Pancreas (tissue), 10 donors: ENCODE measurements around the gene SAMD14. TPM values are rescaled to one million over a fixed set of nuclear protein-coding genes. Genes with fewer than 3 reads are reported as not detected.

Source experiments
- ATAC-seq, 4 donors: fragments of 200-7000 bp; cut with Tn5 transposase; one replicate each; pipeline versions ENCODE4 v1.8.0 to v1.9.1; 2020; ENCODE audit warnings: mild to moderate bottlenecking in 4 of 4, moderate library complexity in 4 of 4
- DNase-seq, 6 donors: peaks; one replicate each; pipeline ENCODE4 v3.0.0-alpha.2; 2020
- FAIRE-seq: peaks from 2 replicates; lab custom pipeline; 2012; peaks lifted over from hg19 to GRCh38; lab: Jason Lieb, UNC
- H3K27ac ChIP-seq, 4 donors: fragments of 200-600 bp; sonication (generic); 1 replicate in 3 of 4; 2 replicates in 1 of 4; pipeline versions ENCODE4 v1.5.0 to v1.8.0; 2020
- H3K27me3 ChIP-seq, 4 donors: fragments of 200-600 bp; one replicate each; pipeline ENCODE4 v1.8.0; 2021
- H3K36me3 ChIP-seq, 3 donors: fragments of 200-600 bp; sonication (generic) in 1 of 3; one replicate each; pipeline versions ENCODE4 v1.5.0 to v1.8.0; 2020 to 2021
- H3K4me1 ChIP-seq, 3 donors: fragments of 200-600 bp; one replicate each; pipeline ENCODE4 v1.8.0; 2021
- H3K4me3 ChIP-seq, 4 donors: fragments of 200-600 bp; sonication (generic) in 2 of 4; one replicate each; pipeline versions ENCODE4 v1.5.0 to v1.8.0; 2020 to 2021
- H3K9me3 ChIP-seq, 4 donors: fragments of 200-600 bp; one replicate each; pipeline ENCODE4 v1.8.0; 2021
- WGBS, 2 donors: extraction: QIAGEN DNeasy Blood & Tissue Kit; methylation state at CpG; one replicate each; pipeline ENCODE4 v1.1.7; 2013; 5-methylcytosine and 5-hydroxymethylcytosine counted together
- intact Hi-C, 3 donors: fragments of 100-400 bp; cut with DNase I; formaldehyde crosslinking; loops; one replicate each; pipeline versions ENCODE4 v1.11.1 to v1.14.2; 2022
- polyA plus RNA-seq, 2 donors: library from polyadenylated mRNA; stranded (reverse); fragments of 200-250 nt; gene quantifications; one replicate each; pipeline ENCODE4 v1.2.3, GENCODE V29; 2013
- total RNA-seq, 6 donors: library from RNA; stranded (reverse); fragmentation: NEBNext Ultra II Directional in 4 of 6; extraction: Animal tissue kit (Norgen Biotek cat#: 25700) in 4 of 6; gene quantifications; one replicate each; pipeline versions ENCODE4 v1.2.1 to v1.2.4, GENCODE V29; 2021 to 2023
- TF ChIP-seq, protein P1 (sequence below), 4 donors: fragments of 200-600 bp; sonication (generic) in 3 of 4; IDR thresholded peaks; one replicate each; pipeline versions ENCODE4 v1.5.0 to v1.8.0; 2021; ENCODE audit warnings: antibody characterized with exemption in 4 of 4
- donor health status: healthy with polysubstance abuse.
- donor health status: DM: no; HTN: no; CAD: no; lungs with moderate emphysema.
- donor health status: DM: no; HTN: no; CAD: no.
- donor health status: control.
- donor health status: control.
- donor health status: Bipolar disorder and iron deficiency.
- donor health status: DM: yes; HTN: yes; CAD: no.
- donor health status: DM: no; HTN: no; CAD: no.
- donor health status: DM: no; HTN: no; CAD: no.
- donor health status: DM: yes; HTN: yes; CAD: no.

The SAMD14 gene
- total and polyA plus RNA-seq, 8 donors, result 0.09 to 1.3 (median 0.61) TPM

DNA sequence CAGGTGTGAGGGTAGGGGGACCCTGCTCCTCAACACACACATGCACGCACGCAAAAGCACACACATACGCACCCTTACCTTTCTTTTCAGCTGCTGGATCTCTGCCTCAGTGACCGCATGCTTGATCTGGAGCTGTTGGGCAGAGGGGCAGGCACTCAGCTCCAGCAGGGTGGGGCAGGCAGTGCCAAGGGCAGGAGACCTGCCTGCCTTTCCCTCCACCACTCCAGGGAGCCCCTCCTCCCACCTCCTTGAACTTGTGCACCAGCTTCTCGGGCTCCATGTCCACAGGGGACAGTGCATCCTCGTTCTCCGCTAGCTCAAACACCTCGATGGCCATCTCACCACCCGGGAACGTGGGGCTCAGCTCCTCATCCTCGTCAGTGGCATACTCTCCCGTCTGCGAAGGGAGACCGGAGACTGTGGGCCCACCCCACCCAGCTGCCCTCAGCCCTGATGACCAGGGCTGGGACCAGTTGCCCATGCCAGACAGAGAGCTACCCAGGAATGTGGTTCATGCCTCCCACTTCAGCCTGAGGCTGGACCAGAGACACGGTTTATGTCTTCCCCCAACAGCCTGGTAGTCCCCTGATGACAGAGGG is 9.3 kb upstream of the SAMD14 start:
- Histone ChIP-seq H3K36me3 (peaks cover 0 to 44% (median 28%) of the 10 kb centered on the region in 3 donors), H3K27me3 (no peaks in the 10 kb centered on the region), H3K4me3 (no peak overlapping the region), H3K9me3 (no peaks in the 10 kb centered on the region), H3K4me1 (no peaks in the 10 kb centered on the region), H3K27ac (no peak overlapping the region)
- DNase-seq (no peak), ATAC-seq (no peak), FAIRE-seq (no peak)
- WGBS, 2 donors, result 86 to 92% methylated on average over 15 of the region's 15 CpGs
- intact Hi-C loops, result no loop called here
- TF ChIP-seq, protein P1, sequence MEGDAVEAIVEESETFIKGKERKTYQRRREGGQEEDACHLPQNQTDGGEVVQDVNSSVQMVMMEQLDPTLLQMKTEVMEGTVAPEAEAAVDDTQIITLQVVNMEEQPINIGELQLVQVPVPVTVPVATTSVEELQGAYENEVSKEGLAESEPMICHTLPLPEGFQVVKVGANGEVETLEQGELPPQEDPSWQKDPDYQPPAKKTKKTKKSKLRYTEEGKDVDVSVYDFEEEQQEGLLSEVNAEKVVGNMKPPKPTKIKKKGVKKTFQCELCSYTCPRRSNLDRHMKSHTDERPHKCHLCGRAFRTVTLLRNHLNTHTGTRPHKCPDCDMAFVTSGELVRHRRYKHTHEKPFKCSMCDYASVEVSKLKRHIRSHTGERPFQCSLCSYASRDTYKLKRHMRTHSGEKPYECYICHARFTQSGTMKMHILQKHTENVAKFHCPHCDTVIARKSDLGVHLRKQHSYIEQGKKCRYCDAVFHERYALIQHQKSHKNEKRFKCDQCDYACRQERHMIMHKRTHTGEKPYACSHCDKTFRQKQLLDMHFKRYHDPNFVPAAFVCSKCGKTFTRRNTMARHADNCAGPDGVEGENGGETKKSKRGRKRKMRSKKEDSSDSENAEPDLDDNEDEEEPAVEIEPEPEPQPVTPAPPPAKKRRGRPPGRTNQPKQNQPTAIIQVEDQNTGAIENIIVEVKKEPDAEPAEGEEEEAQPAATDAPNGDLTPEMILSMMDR (IDR thresholded peaks at IDR 0.05), result no peak

DNA sequence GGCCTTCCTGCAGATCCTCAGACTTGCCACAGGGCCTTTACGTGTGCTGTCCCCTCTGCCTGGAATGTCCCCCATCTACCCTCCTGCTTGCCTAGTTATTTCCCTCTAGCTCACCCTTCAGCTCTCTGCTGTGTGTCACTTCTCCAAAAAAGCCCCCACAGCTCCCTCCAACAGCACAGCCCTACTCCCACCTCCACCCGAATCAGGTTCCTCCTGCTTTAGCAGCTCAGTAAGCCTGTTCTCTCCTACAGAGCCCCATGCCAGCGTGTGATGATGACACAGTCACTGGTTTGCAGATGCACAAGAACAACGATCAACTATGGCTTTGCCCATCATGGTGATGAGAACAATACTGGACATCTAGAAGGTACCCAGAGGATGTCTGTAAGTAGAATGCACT is 7.1 kb upstream of the SAMD14 start:
- no peaks in the 10 kb centered on the region for H3K4me1 ChIP-seq
- peaks cover 0 to 25% (median 21%) of the 10 kb centered on the region in 3 donors for H3K36me3 ChIP-seq
- 92 to 93% methylated on average over 4 of the region's 4 CpGs for WGBS, 2 donors
- TF ChIP-seq, protein P1 (IDR thresholded peaks at IDR 0.05), result no peak
- H3K27ac ChIP-seq, result no peak overlapping the region
- no peaks in the 10 kb centered on the region for H3K9me3 ChIP-seq
- H3K4me3 ChIP-seq, result no peak overlapping the region
- no peaks in the 10 kb centered on the region for H3K27me3 ChIP-seq
- ATAC-seq, result no peak
- DNase-seq, result peak in 1 of 6 donors; percentile 9
- intact Hi-C loops, result no loop called here
- no peak for FAIRE-seq

DNA sequence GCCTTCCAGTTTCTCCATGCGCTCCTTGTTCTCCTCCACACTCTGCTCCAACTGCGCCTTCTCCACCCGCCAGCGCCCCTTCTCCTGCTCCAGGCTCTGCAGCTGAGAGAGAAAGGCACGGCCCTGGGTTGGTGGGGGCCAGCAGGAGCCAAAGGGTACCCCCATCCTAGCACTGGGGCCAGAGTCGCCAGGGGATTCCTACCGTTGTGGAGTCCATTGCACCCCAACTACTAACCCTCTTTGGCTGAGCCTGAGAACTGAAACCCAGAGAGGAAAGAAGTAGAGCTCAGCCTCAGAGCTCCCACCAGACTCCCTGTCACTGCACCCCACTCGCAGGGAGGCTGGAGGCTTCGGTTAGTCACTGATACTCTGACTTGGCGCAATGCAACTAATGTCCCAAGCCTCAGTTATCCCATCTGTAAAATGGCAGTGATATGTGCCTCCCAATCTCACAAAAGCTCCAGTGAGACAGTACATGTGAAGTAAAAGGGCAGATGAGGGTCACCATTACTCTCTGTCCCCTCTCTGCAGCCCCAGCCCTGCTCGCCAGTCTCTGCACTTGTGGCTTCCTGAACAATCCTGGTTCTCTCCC is 6.2 kb upstream of the SAMD14 start:
- Histone ChIP-seq H3K36me3 (peaks cover 0 to 25% (median 21%) of the 10 kb centered on the region in 3 donors), H3K9me3 (no peaks in the 10 kb centered on the region)
- no peak for FAIRE-seq

DNA sequence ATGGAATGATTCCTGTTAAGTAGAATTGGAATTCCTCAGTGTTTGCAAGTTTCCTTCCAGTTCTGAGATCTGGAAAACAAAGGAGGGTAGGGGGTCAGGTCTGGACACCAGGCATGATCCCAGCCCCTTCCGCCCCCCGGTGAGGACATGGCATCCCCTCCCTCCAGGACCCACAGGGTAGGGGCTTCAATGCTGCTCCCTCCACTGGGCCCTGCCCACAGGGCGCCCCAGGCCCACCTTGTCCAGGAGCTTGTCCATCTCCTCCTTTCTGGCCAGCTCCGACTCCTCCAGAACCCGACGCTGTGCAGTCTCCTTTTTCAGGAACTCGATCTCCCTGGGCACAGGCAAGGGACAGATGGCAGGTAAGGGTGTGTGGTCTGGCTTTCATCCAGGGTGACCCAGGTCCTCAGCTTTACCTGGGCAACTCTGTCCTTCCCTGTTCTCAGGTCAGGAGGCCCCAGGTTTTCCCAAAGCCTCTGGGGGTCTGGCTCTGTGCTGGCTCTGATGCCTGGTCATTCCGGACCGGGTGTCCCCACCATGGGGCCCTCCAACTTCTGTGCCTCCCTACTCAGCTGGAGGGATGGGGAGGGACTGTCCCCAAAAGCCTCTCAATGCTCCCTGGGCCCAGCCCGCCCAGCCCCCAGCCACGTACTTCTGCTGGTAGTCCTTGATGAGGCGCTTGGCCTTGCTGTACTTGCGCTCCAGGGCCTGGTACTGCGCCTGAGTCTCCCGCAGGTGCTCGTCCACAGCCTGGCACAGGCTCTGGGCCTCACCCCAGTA is 5.5 kb upstream of the SAMD14 start:
- H3K27me3 ChIP-seq, result no peaks in the 10 kb centered on the region
- H3K27ac ChIP-seq, result no peak overlapping the region
- peak in 1 of 6 donors; percentile 41 for DNase-seq
- 85 to 88% methylated on average over 16 of the region's 16 CpGs for WGBS, 2 donors
- FAIRE-seq, result no peak
- peak in 1 of 4 donors; percentile 29 for ATAC-seq
- H3K4me1 ChIP-seq, result no peaks in the 10 kb centered on the region
- peaks cover 0 to 25% (median 21%) of the 10 kb centered on the region in 3 donors for H3K36me3 ChIP-seq
- no peaks in the 10 kb centered on the region for H3K9me3 ChIP-seq
- TF ChIP-seq, protein P1 (IDR thresholded peaks at IDR 0.05), result no peak
- intact Hi-C loops, result no loop called here
- no peak overlapping the region for H3K4me3 ChIP-seq

More for the DNA sequence above, 6.2 kb upstream of the SAMD14 start:
- ATAC-seq (no peak), DNase-seq (peak in 1 of 6 donors; percentile 57)
- H3K4me3 ChIP-seq, result no peak overlapping the region
- no peaks in the 10 kb centered on the region for H3K4me1 ChIP-seq
- H3K27me3 ChIP-seq, result no peaks in the 10 kb centered on the region
- H3K27ac ChIP-seq, result no peak overlapping the region
- intact Hi-C loops, result no loop called here
- TF ChIP-seq, protein P1 (IDR thresholded peaks at IDR 0.05), result no peak
- WGBS, 2 donors, result 96 to 97% methylated on average over 11 of the region's 11 CpGs
